ENCODE measurements around the gene NPIPB8. TPM values are rescaled to one million over a fixed set of nuclear protein-coding genes. Genes with fewer than 3 reads are reported as not detected.
"Not testable (repeated sequence)": the region's sequence is repeated elsewhere in the genome, so short reads cannot be mapped to it uniquely, and the experiment has no call there.

NPIPB8 gene
- polyA plus RNA-seq, 3 donors: 0.11 TPM; not detected in 2

- H3K27me3 Mint-ChIP-seq (ENCODE audit: low read depth in 3 of 3): no peaks in the 10 kb centered on the region
- no peaks in the 10 kb centered on the region for H4K20me1 ChIP-seq (ENCODE audit: insufficient read depth, low read length)
- peak overlapping the region; percentile 71 to 91 (median 89) for H3K27ac Mint-ChIP-seq
- no peak overlapping the region for H3K4me3 ChIP-seq (replicated peaks in 1 of 3; ENCODE audit: low read depth in 2 of 3, low read length in 3 of 3)
- H3K4me2 ChIP-seq (replicated peaks; ENCODE audit: extremely low read depth, low read length, poor library complexity, severe bottlenecking): no peak overlapping the region
- no peaks in the 10 kb centered on the region for H3K9me3 ChIP-seq (replicated peaks in 1 of 2; ENCODE audit: control insufficient read depth in 1 of 2, insufficient read depth in 1 of 2, low read length in 2 of 2)
- WGBS (ENCODE audit: insufficient coverage): 17% methylated on average over 4 of the region's 7 CpGs
- H3K4me1 ChIP-seq (ENCODE audit: control insufficient read depth in 1 of 2, insufficient read depth in 2 of 2, low read length in 2 of 2): peaks cover 39% of the 10 kb centered on the region in 2 donors
- peak overlapping the region; percentile 61 to 67 for H3K27ac ChIP-seq (ENCODE audit: low read depth in 1 of 2, low read length in 2 of 2)
- no peaks in the 10 kb centered on the region for H3K27me3 ChIP-seq (ENCODE audit: control insufficient read depth in 2 of 2, insufficient read depth in 2 of 2, low read length in 2 of 2)
- no peak overlapping the region for H2AFZ ChIP-seq (ENCODE audit: insufficient read depth, low read depth, low read length, poor library complexity, severe bottlenecking)
- no peak for TF ChIP-seq CTCF (IDR thresholded peaks at IDR 0.05)
- peaks cover 10 to 23% of the 10 kb centered on the region in 2 donors for H3K36me3 Mint-ChIP-seq
- no peaks in the 10 kb centered on the region for H3K9me3 Mint-ChIP-seq
- peaks cover 43% of the 10 kb centered on the region for H3K4me1 Mint-ChIP-seq
- intact Hi-C loops (cut with micrococcal nuclease): no loop called here
- peak overlapping the region in 1 of 2 donors; percentile 24 for H3K4me3 Mint-ChIP-seq
- peaks cover 14% of the 10 kb centered on the region for H3K79me2 ChIP-seq (ENCODE audit: insufficient read depth, low read length)
- H3K9ac ChIP-seq (ENCODE audit: insufficient read depth, low read length, poor library complexity, severe bottlenecking): no peak overlapping the region
- H3K36me3 ChIP-seq (replicated peaks in 1 of 2; ENCODE audit: control insufficient read depth in 1 of 2, insufficient read depth in 2 of 2, low read length in 2 of 2): peaks cover 0 to 6% of the 10 kb centered on the region in 2 donors
- peak in 2 of 3 donors; percentile 19 to 27 for DNase-seq
Measured at GRCh38 chr16:28616636-28617035, 21.2 kb upstream of the NPIPB8 start.

- Mint-ChIP-seq H3K4me1 (peaks cover 55% of the 10 kb centered on the region), H3K36me3 (peaks cover 10 to 23% of the 10 kb centered on the region in 2 donors), H3K4me3 (peak overlapping the region; percentile 9 to 81), H3K27me3 (ENCODE audit: low read depth in 3 of 3) (no peaks in the 10 kb centered on the region), H3K9me3 (no peaks in the 10 kb centered on the region), H3K27ac (peak overlapping the region; percentile 42 to 91 (median 85))
- TF ChIP-seq CTCF (IDR thresholded peaks at IDR 0.05): no peak
- Histone ChIP-seq H3K4me1 (ENCODE audit: control insufficient read depth in 1 of 2, insufficient read depth in 2 of 2, low read length in 2 of 2) (peaks cover 50% of the 10 kb centered on the region in 2 donors), H4K20me1 (ENCODE audit: insufficient read depth, low read length) (no peaks in the 10 kb centered on the region), H3K9me3 (replicated peaks in 1 of 2; ENCODE audit: control insufficient read depth in 1 of 2, insufficient read depth in 1 of 2, low read length in 2 of 2) (no peaks in the 10 kb centered on the region), H3K27me3 (ENCODE audit: control insufficient read depth in 2 of 2, insufficient read depth in 2 of 2, low read length in 2 of 2) (no peaks in the 10 kb centered on the region), H3K9ac (ENCODE audit: insufficient read depth, low read length, poor library complexity, severe bottlenecking) (no peak overlapping the region), H2AFZ (ENCODE audit: insufficient read depth, low read depth, low read length, poor library complexity, severe bottlenecking) (peak overlapping the region; percentile 46), H3K79me2 (ENCODE audit: insufficient read depth, low read length) (peaks cover 26% of the 10 kb centered on the region), H3K4me3 (replicated peaks in 1 of 3; ENCODE audit: low read depth in 2 of 3, low read length in 3 of 3) (peak overlapping the region in 1 of 3 experiments; percentile 56), H3K4me2 (replicated peaks; ENCODE audit: extremely low read depth, low read length, poor library complexity, severe bottlenecking) (peak overlapping the region; percentile 57), H3K27ac (ENCODE audit: low read depth in 1 of 2, low read length in 2 of 2) (peak overlapping the region; percentile 61 to 67), H3K36me3 (replicated peaks in 1 of 2; ENCODE audit: control insufficient read depth in 1 of 2, insufficient read depth in 2 of 2, low read length in 2 of 2) (peaks cover 0 to 6% of the 10 kb centered on the region in 2 donors)
- DNase-seq: peak in 2 of 3 donors; percentile 44 to 49
- WGBS (ENCODE audit: insufficient coverage): 20% methylated on average over 1 of the region's 4 CpGs
- intact Hi-C loops (cut with micrococcal nuclease): no loop called here
Measured at GRCh38 chr16:28617874-28618273, 20.0 kb upstream of the NPIPB8 start.

GRCh38 chr16:28620316-28620715 lies 17.5 kb upstream of the NPIPB8 start:
- H3K4me3 Mint-ChIP-seq; H3K27me3 Mint-ChIP-seq (ENCODE audit: low read depth in 3 of 3); H4K20me1 ChIP-seq (ENCODE audit: insufficient read depth, low read length); H3K4me2 ChIP-seq (replicated peaks; ENCODE audit: extremely low read depth, low read length, poor library complexity, severe bottlenecking); intact Hi-C loops (cut with micrococcal nuclease); H3K27me3 ChIP-seq (ENCODE audit: control insufficient read depth in 2 of 2, insufficient read depth in 2 of 2, low read length in 2 of 2); H3K9ac ChIP-seq (ENCODE audit: insufficient read depth, low read length, poor library complexity, severe bottlenecking); H3K4me3 ChIP-seq (replicated peaks in 1 of 3; ENCODE audit: low read depth in 2 of 3, low read length in 3 of 3); H3K36me3 ChIP-seq (replicated peaks in 1 of 2; ENCODE audit: control insufficient read depth in 1 of 2, insufficient read depth in 2 of 2, low read length in 2 of 2); H3K9me3 Mint-ChIP-seq; DNase-seq; H3K27ac ChIP-seq (ENCODE audit: low read depth in 1 of 2, low read length in 2 of 2); H3K27ac Mint-ChIP-seq; H2AFZ ChIP-seq (ENCODE audit: insufficient read depth, low read depth, low read length, poor library complexity, severe bottlenecking); H3K9me3 ChIP-seq (replicated peaks in 1 of 2; ENCODE audit: control insufficient read depth in 1 of 2, insufficient read depth in 1 of 2, low read length in 2 of 2): not testable (repeated sequence)
- H3K36me3 Mint-ChIP-seq: peaks cover 10 to 23% of the 10 kb centered on the region in 2 donors
- no CpG with 5 or more reads among the region's 1 CpG for WGBS (ENCODE audit: insufficient coverage)
- H3K79me2 ChIP-seq (ENCODE audit: insufficient read depth, low read length): peaks cover 28% of the 10 kb centered on the region
- peaks cover 50 to 51% of the 10 kb centered on the region in 2 donors for H3K4me1 ChIP-seq (ENCODE audit: control insufficient read depth in 1 of 2, insufficient read depth in 2 of 2, low read length in 2 of 2)
- H3K4me1 Mint-ChIP-seq: peaks cover 60% of the 10 kb centered on the region
